B cell (primary cell): ENCODE data around the gene ABLIM1. TPM values are rescaled to one million over a fixed set of nuclear protein-coding genes. Genes with fewer than 3 reads are reported as not detected.

ENCODE experiments used
- ATAC-seq: fragments of 200-7000 bp; cut with Tn5 transposase; one replicate; pipeline ENCODE4 v1.10.0; 2021; ENCODE audit warnings: low read depth, mild to moderate bottlenecking, moderate number of reproducible peaks, moderate library complexity
- CTCF ChIA-PET: fragments of 350-600 bp; sonication (Branson Sonifier 250); formaldehyde crosslinking; loops from one replicate; lab custom pipeline; 2021; ENCODE audit warnings: antibody characterized with exemption, inconsistent platforms; lab: Charles Lee
- POLR2A ChIA-PET: fragments of 350-600 bp; sonication (Branson Sonifier 250); formaldehyde crosslinking; loops from one replicate; lab custom pipeline; 2021; ENCODE audit warnings: antibody characterized with exemption; lab: Charles Lee
- DNase-seq: peaks from one replicate; pipeline ENCODE4 v3.0.0; 2013
- H2AFZ ChIP-seq: 2 replicates; pipeline ENCODE4 v1.6.1; 2012; ENCODE audit warnings: mild to moderate bottlenecking, low read depth, low read length; ENCODE audit not compliant: insufficient read depth, poor library complexity, severe bottlenecking
- H3K27ac ChIP-seq, 2 donors: 1 replicate in 1 of 2; 2 replicates in 1 of 2; pipeline ENCODE4 v1.5.1; 2012 to 2013; ENCODE audit warnings: low read length in 2 of 2, mild to moderate bottlenecking in 2 of 2, moderate library complexity in 1 of 2
- H3K27me3 ChIP-seq, 4 experiments: fragments of 200-600 bp in 1 of 4; sonication (generic) in 1 of 4; replicated peaks in 1 of 4; 1 replicate in 2 of 4; 2 replicates in 2 of 4; pipeline versions ENCODE4 v1.6.1 to v1.7.0; 2013 to 2016; ENCODE audit warnings: low read length in 3 of 4, mild to moderate bottlenecking in 2 of 4, mixed read lengths in 1 of 4, moderate library complexity in 1 of 4; ENCODE audit not compliant: insufficient read depth in 4 of 4, control insufficient read depth in 3 of 4; ENCODE audit errors: control extremely low read depth in 1 of 4
- H3K36me3 ChIP-seq, 2 experiments: replicated peaks in 1 of 2; 1 replicate in 1 of 2; 2 replicates in 1 of 2; pipeline versions ENCODE4 v1.6.1 to v1.7.1; 2013; ENCODE audit warnings: low read length in 1 of 2; ENCODE audit not compliant: insufficient read depth in 2 of 2, control insufficient read depth in 1 of 2; ENCODE audit errors: control extremely low read depth in 1 of 2, extremely low read depth in 1 of 2
- H3K4me1 ChIP-seq, 2 donors: fragments of 200-600 bp in 1 of 2; sonication (generic) in 1 of 2; 1 replicate in 1 of 2; 2 replicates in 1 of 2; pipeline versions ENCODE4 v1.5.1 to v1.6.1; 2013 to 2017; ENCODE audit warnings: low read length in 2 of 2; ENCODE audit not compliant: control insufficient read depth in 2 of 2, insufficient read depth in 2 of 2
- H3K4me2 ChIP-seq: replicated peaks from 2 replicates; pipeline ENCODE3; 2012; ENCODE audit warnings: mild to moderate bottlenecking, low read depth, low read length; ENCODE audit not compliant: poor library complexity, severe bottlenecking
- H3K4me3 ChIP-seq, 5 experiments: fragments of 200-600 bp in 1 of 5; sonication (generic) in 1 of 5; 1 replicate in 3 of 5; 2 replicates in 2 of 5; pipeline versions ENCODE4 v1.5.1 to v1.7.0; 2011 to 2016; ENCODE audit warnings: low read length in 4 of 5, mild to moderate bottlenecking in 4 of 5, low read depth in 2 of 5, control low read depth in 1 of 5, moderate library complexity in 1 of 5; ENCODE audit not compliant: insufficient read depth in 1 of 5; ENCODE audit errors: control extremely low read depth in 1 of 5, extremely low read depth in 1 of 5
- H3K79me2 ChIP-seq: fragments of 200-600 bp; sonication (generic); one replicate; pipeline ENCODE4 v1.6.0; 2016; ENCODE audit warnings: low read length; ENCODE audit not compliant: control insufficient read depth, insufficient read depth
- H3K9ac ChIP-seq: fragments of 200-600 bp; sonication (generic); 2 replicates; pipeline ENCODE4 v1.6.1; 2017; ENCODE audit warnings: mild to moderate bottlenecking, low read length, moderate library complexity
- H3K9me3 ChIP-seq, 3 donors: one replicate each; pipeline versions ENCODE4 v1.6.1 to v1.7.1; 2013; ENCODE audit warnings: low read length in 2 of 3; ENCODE audit not compliant: control insufficient read depth in 2 of 3, insufficient read depth in 1 of 3; ENCODE audit errors: control extremely low read depth in 1 of 3
- H4K20me1 ChIP-seq: 2 replicates; pipeline ENCODE4 v1.6.0; 2012; ENCODE audit warnings: mild to moderate bottlenecking, low read length; ENCODE audit not compliant: insufficient read depth, control insufficient read depth, poor library complexity, severe bottlenecking
- H3K27ac Mint-ChIP-seq: one replicate; pipeline ENCODE4 v1.8.0; 2021; ENCODE audit warnings: mixed read lengths
- H3K27me3 Mint-ChIP-seq: one replicate; pipeline ENCODE4 v1.8.0; 2021; ENCODE audit warnings: mixed read lengths
- H3K4me1 Mint-ChIP-seq: one replicate; pipeline ENCODE4 v1.8.0; 2021; ENCODE audit warnings: mixed read lengths
- H3K4me3 Mint-ChIP-seq: one replicate; pipeline ENCODE4 v1.8.0; 2021; ENCODE audit warnings: mixed read lengths
- H3K9me3 Mint-ChIP-seq: one replicate; pipeline ENCODE4 v1.8.0; 2022; ENCODE audit warnings: mixed read lengths; ENCODE audit not compliant: insufficient read depth
- CTCF ChIP-seq: fragments of 200-600 bp; IDR thresholded peaks from one replicate; pipeline ENCODE4 v1.8.0; 2022; ENCODE audit warnings: antibody characterized with exemption, mild to moderate bottlenecking
- EZH2 ChIP-seq: IDR thresholded peaks from 2 replicates; pipeline ENCODE4 v1.6.1; 2012; ENCODE audit warnings: borderline replicate concordance, low read depth, mild to moderate bottlenecking, moderate library complexity, low read length; ENCODE audit not compliant: insufficient read depth, poor library complexity, severe bottlenecking
- WGBS: methylation state at CpG from one replicate; pipeline ENCODE4 v1.1.5; 2013; ENCODE audit warnings: missing lambda C conversion rate; ENCODE audit not compliant: insufficient coverage; 5-methylcytosine and 5-hydroxymethylcytosine counted together
- intact Hi-C: fragments of 100-400 bp; cut with micrococcal nuclease; formaldehyde crosslinking; loops from one replicate; pipeline ENCODE4 v1.10.0; 2022
- polyA plus RNA-seq: library from polyadenylated mRNA; depleted of rRNA; stranded (reverse); fragments of >200 nt; gene quantifications from 2 replicates; pipeline ENCODE4 v1.2.3, GENCODE V29; 2012
- total RNA-seq, 2 donors: library from RNA; stranded (reverse); fragments of 120-200 nt in 1 of 2; gene quantifications; 1 replicate in 1 of 2; 2 replicates in 1 of 2; pipeline versions ENCODE4 v1.2.3 to v1.2.4, GENCODE V29; 2013 to 2022

Gene ABLIM1
- total and polyA plus RNA-seq, 2 donors (not counting 1 experiment from before 2014, with no cell fraction given): 55.6 to 148 TPM

- intact Hi-C loops: no loop called here
- ChIA-PET POLR2A (no interaction called here), CTCF (no interaction called here)
- H3K79me2 ChIP-seq: no peaks in the 10 kb centered on the region
- H3K9ac ChIP-seq: no peak overlapping the region
- TF ChIP-seq CTCF (no peak), EZH2 (no peak)
- no peak overlapping the region for H3K27ac ChIP-seq
- peaks cover 0 to 45% (median 13%) of the 10 kb centered on the region in 4 experiments for H3K27me3 ChIP-seq
- H3K4me3 Mint-ChIP-seq: no peak overlapping the region
- H3K4me2 ChIP-seq: no peak overlapping the region
- no peaks in the 10 kb centered on the region for H3K36me3 ChIP-seq
- H3K9me3 Mint-ChIP-seq: no peaks in the 10 kb centered on the region
- no peak overlapping the region for H3K4me3 ChIP-seq
- peaks cover 54% of the 10 kb centered on the region for H3K27me3 Mint-ChIP-seq
- H3K4me1 ChIP-seq: peaks cover 12 to 15% of the 10 kb centered on the region in 2 donors
- DNase-seq (no peak), ATAC-seq (no peak)
- 52% methylated on average over 15 of the region's 16 CpGs for WGBS
- H4K20me1 ChIP-seq: no peaks in the 10 kb centered on the region
- H3K27ac Mint-ChIP-seq: no peak overlapping the region
- H3K4me1 Mint-ChIP-seq: peaks cover 15% of the 10 kb centered on the region
- H2AFZ ChIP-seq: no peak overlapping the region
- H3K9me3 ChIP-seq: peaks cover 0 to 10% (median 0%) of the 10 kb centered on the region in 3 donors
These were observed 253.1 kb downstream of the ABLIM1 start for GRCh38 chr10:114405011-114405350.

GRCh38 chr10:114404171-114405010 is 253.7 kb downstream of the ABLIM1 start, which contains the start of gene AFAP1L2:
TSS of gene AFAP1L2 (minus strand) at chr10:114404502. CDS start at chr10:114404455, 47 bp downstream.
- Histone ChIP-seq H3K9ac (no peak within 1 kb of the TSS), H3K4me2 (peak within 1 kb of the TSS; percentile 50), H3K4me3 (no peak within 1 kb of the TSS)

More at GRCh38 chr10:114404171-114405010, 253.7 kb downstream of the ABLIM1 start, which contains the start of gene AFAP1L2:
- ChIA-PET POLR2A (no interaction called here), CTCF (no interaction called here)
- DNase-seq (no peak), ATAC-seq (no peak)
- Mint-ChIP-seq H3K9me3 (no peaks in the 10 kb centered on the region), H3K4me3 (peak within 1 kb of the TSS; percentile 49), H3K27me3 (peaks cover 59% of the 10 kb centered on the region), H3K4me1 (peaks cover 15% of the 10 kb centered on the region), H3K27ac (no peak within 1 kb of the TSS)
- Histone ChIP-seq H3K27me3 (peaks cover 0 to 45% (median 15%) of the 10 kb centered on the region in 4 experiments), H3K36me3 (no peaks in the 10 kb centered on the region), H3K27ac (no peak within 1 kb of the TSS), H3K4me1 (peaks cover 12 to 15% of the 10 kb centered on the region in 2 donors), H2AFZ (no peak within 1 kb of the TSS), H4K20me1 (no peaks in the 10 kb centered on the region), H3K9me3 (peaks cover 0 to 10% (median 0%) of the 10 kb centered on the region in 3 donors), H3K79me2 (no peaks in the 10 kb centered on the region)
- 6% methylated on average over 84 of the region's 88 CpGs for WGBS
- intact Hi-C loops: no loop called here
- no peak for TF ChIP-seq CTCF
- no peak for TF ChIP-seq EZH2
